Suprapubic skin (tissue), 4 donors: ENCODE results near the gene GRK5.

Source experiments
- EP300 ChIP-seq: sonication (generic); formaldehyde crosslinking; IDR thresholded peaks from one replicate; pipeline ENCODE4 v1.6.1; 2017; ENCODE audit warnings: antibody characterized with exemption
- POLR2A ChIP-seq, 2 donors: fragments of 450-650 bp; IDR thresholded peaks; one replicate each; pipeline ENCODE4 v1.6.1; 2017; ENCODE audit warnings: antibody characterized with exemption in 2 of 2, mild to moderate bottlenecking in 2 of 2, moderate library complexity in 2 of 2
- POLR2AphosphoS5 ChIP-seq, 3 donors: sonication (generic); formaldehyde crosslinking; IDR thresholded peaks; one replicate each; pipeline ENCODE4 v1.6.1; 2017; ENCODE audit warnings: antibody characterized with exemption in 3 of 3
- TF ChIP-seq, protein P1 (sequence below), 2 donors: fragments of 200-600 bp in 1 of 2; fragments of 450-650 bp in 1 of 2; sonication (generic) in 1 of 2; IDR thresholded peaks; one replicate each; pipeline ENCODE4 v1.5.1; 2016 to 2019; ENCODE audit warnings: antibody characterized with exemption in 2 of 2, mild to moderate bottlenecking in 1 of 2, moderate library complexity in 1 of 2

DNA sequence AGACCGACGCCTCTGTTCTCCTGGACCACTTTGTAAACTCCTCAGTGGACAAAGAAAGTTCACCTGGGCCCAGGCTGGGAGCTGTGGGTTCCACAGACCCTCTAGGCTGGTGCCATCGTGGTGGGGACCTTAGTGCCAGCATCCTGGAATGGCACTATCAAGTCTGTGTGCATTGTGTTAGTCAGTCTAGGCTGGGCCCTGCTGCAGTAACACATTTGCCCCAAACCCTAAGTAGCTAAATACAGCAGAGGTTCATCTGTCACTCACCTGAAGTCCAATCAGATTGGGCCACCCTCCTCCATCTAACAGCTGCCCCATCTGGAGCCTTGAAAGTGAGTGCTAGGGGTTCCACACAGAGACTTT is 224.4 kb downstream of the GRK5 start:
- TF ChIP-seq, protein P1, sequence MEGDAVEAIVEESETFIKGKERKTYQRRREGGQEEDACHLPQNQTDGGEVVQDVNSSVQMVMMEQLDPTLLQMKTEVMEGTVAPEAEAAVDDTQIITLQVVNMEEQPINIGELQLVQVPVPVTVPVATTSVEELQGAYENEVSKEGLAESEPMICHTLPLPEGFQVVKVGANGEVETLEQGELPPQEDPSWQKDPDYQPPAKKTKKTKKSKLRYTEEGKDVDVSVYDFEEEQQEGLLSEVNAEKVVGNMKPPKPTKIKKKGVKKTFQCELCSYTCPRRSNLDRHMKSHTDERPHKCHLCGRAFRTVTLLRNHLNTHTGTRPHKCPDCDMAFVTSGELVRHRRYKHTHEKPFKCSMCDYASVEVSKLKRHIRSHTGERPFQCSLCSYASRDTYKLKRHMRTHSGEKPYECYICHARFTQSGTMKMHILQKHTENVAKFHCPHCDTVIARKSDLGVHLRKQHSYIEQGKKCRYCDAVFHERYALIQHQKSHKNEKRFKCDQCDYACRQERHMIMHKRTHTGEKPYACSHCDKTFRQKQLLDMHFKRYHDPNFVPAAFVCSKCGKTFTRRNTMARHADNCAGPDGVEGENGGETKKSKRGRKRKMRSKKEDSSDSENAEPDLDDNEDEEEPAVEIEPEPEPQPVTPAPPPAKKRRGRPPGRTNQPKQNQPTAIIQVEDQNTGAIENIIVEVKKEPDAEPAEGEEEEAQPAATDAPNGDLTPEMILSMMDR (IDR thresholded peaks at IDR 0.05) = no peak
- TF ChIP-seq POLR2A (IDR thresholded peaks at IDR 0.05) (no peak), POLR2AphosphoS5 (IDR thresholded peaks at IDR 0.05) (no peak), EP300 (no peak)
